Fibroblast of lung (primary cell): ENCODE measurements around the gene NTMT2. TPM values are rescaled to one million over a fixed set of nuclear protein-coding genes. Genes with fewer than 3 reads are reported as not detected.

Experiments
- DNase-seq, 2 donors: peaks; one replicate each; pipeline versions ENCODE4 v3.0.0 to v3.0.0-alpha.2; 2010; ENCODE audit warnings: low read depth in 2 of 2
- H2AFZ ChIP-seq: 2 replicates; pipeline ENCODE4 v1.5.1; 2012; ENCODE audit warnings: low read length, control low read depth, inconsistent platforms
- H3K27ac ChIP-seq: 2 replicates; pipeline ENCODE4 v1.5.1; 2011; ENCODE audit warnings: low read length, control low read depth; ENCODE audit not compliant: insufficient read depth
- H3K27me3 ChIP-seq: 2 replicates; pipeline ENCODE4 v1.5.1; 2011; ENCODE audit warnings: mild to moderate bottlenecking, low read length; ENCODE audit not compliant: control insufficient read depth, insufficient read depth
- H3K36me3 ChIP-seq: 2 replicates; pipeline ENCODE4 v1.5.1; 2011; ENCODE audit warnings: low read length; ENCODE audit not compliant: control insufficient read depth, insufficient read depth
- H3K4me1 ChIP-seq: 2 replicates; pipeline ENCODE4 v1.5.1; 2011; ENCODE audit warnings: low read length; ENCODE audit not compliant: control insufficient read depth, insufficient read depth; ENCODE audit errors: extremely low read depth
- H3K4me2 ChIP-seq: 2 replicates; pipeline ENCODE4 v1.5.1; 2011; ENCODE audit warnings: low read length, control low read depth; ENCODE audit not compliant: insufficient read depth; ENCODE audit errors: extremely low read depth
- H3K4me3 ChIP-seq, 4 experiments: fragments of 200-600 bp in 1 of 4; sonication (generic) in 1 of 4; replicated peaks in 1 of 4; 2 replicates each; pipeline ENCODE4 v1.5.1; 2011 to 2016; ENCODE audit warnings: low read length in 4 of 4, low read depth in 3 of 4, mild to moderate bottlenecking in 3 of 4, control low read depth in 2 of 4, inconsistent platforms in 1 of 4, mixed read lengths in 1 of 4; ENCODE audit not compliant: insufficient read depth in 1 of 4; ENCODE audit errors: control extremely low read depth in 1 of 4
- H3K79me2 ChIP-seq: 2 replicates; pipeline ENCODE4 v1.5.1; 2012; ENCODE audit warnings: mild to moderate bottlenecking, low read length, inconsistent platforms; ENCODE audit not compliant: control insufficient read depth, insufficient read depth
- H3K9ac ChIP-seq: 2 replicates; pipeline ENCODE4 v1.5.1; 2011; ENCODE audit warnings: mild to moderate bottlenecking, low read length, control low read depth; ENCODE audit not compliant: insufficient read depth
- H3K9me3 ChIP-seq: 2 replicates; pipeline ENCODE4 v1.5.1; 2012; ENCODE audit warnings: low read depth, low read length; ENCODE audit not compliant: control insufficient read depth, insufficient read depth
- H4K20me1 ChIP-seq: 2 replicates; pipeline ENCODE4 v1.5.1; 2011; ENCODE audit warnings: low read length; ENCODE audit not compliant: control insufficient read depth, insufficient read depth; ENCODE audit errors: extremely low read depth
- EZH2 ChIP-seq: IDR thresholded peaks from 2 replicates; pipeline ENCODE4 v1.5.1; 2012; ENCODE audit warnings: low read length, control low read depth, mild to moderate bottlenecking; ENCODE audit errors: missing control alignments
- polyA plus RNA-seq, 2 donors: library from polyadenylated mRNA; depleted of rRNA in 1 of 2; stranded (reverse) in 1 of 2; unstranded in 1 of 2; fragments of >200 nt; gene quantifications; 2 replicates each; pipeline ENCODE4 v1.2.1, GENCODE V29; 2011 to 2012; ENCODE audit warnings: missing spikeins in 1 of 2
- total RNA-seq: library from RNA; depleted of rRNA; stranded (reverse); fragments of >200 nt; gene quantifications from 2 replicates; pipeline ENCODE4 v1.2.1, GENCODE V29; 2014
- TF ChIP-seq, protein P1 (sequence below), 2 donors: IDR thresholded peaks in 1 of 2; conservative IDR thresholded peaks in 1 of 2; 1 replicate in 1 of 2; 2 replicates in 1 of 2; pipeline ENCODE4 v1.5.1; 2011 to 2012; ENCODE audit warnings: low read length in 2 of 2, control low read depth in 1 of 2, inconsistent platforms in 1 of 2, low read depth in 1 of 2, mild to moderate bottlenecking in 1 of 2

The NTMT2 gene
- total and polyA plus RNA-seq, 2 donors (not counting 1 experiment from before 2014, with no cell fraction given) = not detected

DNA sequence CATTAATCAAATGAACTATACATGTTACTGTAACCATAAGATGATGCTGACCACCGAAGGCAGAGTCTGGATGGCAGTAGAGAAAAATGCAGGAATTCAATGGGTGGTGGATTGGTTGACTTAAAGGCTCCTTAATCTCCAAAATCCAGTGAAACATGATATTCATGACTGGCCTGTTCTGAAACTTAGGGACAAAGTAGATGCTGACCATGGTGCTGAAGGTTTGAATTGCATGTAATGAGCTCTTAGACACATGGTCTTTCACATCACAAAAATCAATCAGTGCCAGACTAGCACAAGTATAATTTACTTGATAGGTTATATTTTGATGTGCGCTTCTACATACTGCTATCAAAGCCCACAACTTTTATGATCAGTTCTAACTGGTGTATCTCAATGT, 30.9 kb upstream of the NTMT2 start:
- H3K9ac ChIP-seq = no peak overlapping the region
- H3K27me3 ChIP-seq = no peaks in the 10 kb centered on the region
- no peaks in the 10 kb centered on the region for H3K36me3 ChIP-seq
- H3K4me2 ChIP-seq = no peak overlapping the region
- no peak overlapping the region for H3K4me3 ChIP-seq
- H3K27ac ChIP-seq = no peak overlapping the region
- DNase-seq = peak; percentile 39 to 46
- H2AFZ ChIP-seq = no peak overlapping the region
- no peaks in the 10 kb centered on the region for H4K20me1 ChIP-seq
- no peaks in the 10 kb centered on the region for H3K79me2 ChIP-seq
- no peaks in the 10 kb centered on the region for H3K4me1 ChIP-seq
- no peaks in the 10 kb centered on the region for H3K9me3 ChIP-seq
- TF ChIP-seq, protein P1, sequence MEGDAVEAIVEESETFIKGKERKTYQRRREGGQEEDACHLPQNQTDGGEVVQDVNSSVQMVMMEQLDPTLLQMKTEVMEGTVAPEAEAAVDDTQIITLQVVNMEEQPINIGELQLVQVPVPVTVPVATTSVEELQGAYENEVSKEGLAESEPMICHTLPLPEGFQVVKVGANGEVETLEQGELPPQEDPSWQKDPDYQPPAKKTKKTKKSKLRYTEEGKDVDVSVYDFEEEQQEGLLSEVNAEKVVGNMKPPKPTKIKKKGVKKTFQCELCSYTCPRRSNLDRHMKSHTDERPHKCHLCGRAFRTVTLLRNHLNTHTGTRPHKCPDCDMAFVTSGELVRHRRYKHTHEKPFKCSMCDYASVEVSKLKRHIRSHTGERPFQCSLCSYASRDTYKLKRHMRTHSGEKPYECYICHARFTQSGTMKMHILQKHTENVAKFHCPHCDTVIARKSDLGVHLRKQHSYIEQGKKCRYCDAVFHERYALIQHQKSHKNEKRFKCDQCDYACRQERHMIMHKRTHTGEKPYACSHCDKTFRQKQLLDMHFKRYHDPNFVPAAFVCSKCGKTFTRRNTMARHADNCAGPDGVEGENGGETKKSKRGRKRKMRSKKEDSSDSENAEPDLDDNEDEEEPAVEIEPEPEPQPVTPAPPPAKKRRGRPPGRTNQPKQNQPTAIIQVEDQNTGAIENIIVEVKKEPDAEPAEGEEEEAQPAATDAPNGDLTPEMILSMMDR (conservative IDR thresholded peaks at IDR 0.05 in 1 of 2, IDR thresholded peaks at IDR 0.05 in 1 of 2; ENCODE audit: low read depth in 1 of 2, low read length in 2 of 2) = no peak
- no peak for TF ChIP-seq EZH2

DNA sequence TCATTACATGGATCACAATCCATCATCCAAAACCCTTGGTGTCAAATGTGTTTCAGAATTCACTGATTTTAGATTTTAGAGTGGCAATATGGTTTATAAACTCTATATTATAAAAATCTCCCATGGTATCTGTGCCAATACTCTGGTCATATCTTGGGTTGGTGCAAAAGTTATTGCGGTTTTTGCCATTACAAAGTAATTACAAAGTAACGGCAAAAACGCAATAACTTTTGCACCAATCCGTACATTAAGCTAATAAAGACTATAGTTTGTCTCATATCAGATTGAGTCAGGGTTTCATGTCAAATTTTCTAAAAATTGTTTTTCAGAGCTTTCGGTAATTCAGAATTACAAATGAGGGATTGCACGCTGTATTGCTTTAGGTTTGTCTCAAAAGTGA, 23.4 kb upstream of the NTMT2 start:
- H3K27me3 ChIP-seq = no peaks in the 10 kb centered on the region
- H3K36me3 ChIP-seq = no peaks in the 10 kb centered on the region
- H3K9me3 ChIP-seq = no peaks in the 10 kb centered on the region
- no peaks in the 10 kb centered on the region for H4K20me1 ChIP-seq
- no peak overlapping the region for H2AFZ ChIP-seq
- no peak overlapping the region for H3K9ac ChIP-seq
- DNase-seq = no peak
- H3K27ac ChIP-seq = no peak overlapping the region
- no peak for TF ChIP-seq EZH2
- TF ChIP-seq, protein P1 (conservative IDR thresholded peaks at IDR 0.05 in 1 of 2, IDR thresholded peaks at IDR 0.05 in 1 of 2; ENCODE audit: low read depth in 1 of 2, low read length in 2 of 2) = no peak
- no peak overlapping the region for H3K4me2 ChIP-seq
- no peak overlapping the region for H3K4me3 ChIP-seq
- H3K4me1 ChIP-seq = no peaks in the 10 kb centered on the region
- H3K79me2 ChIP-seq = no peaks in the 10 kb centered on the region

DNA sequence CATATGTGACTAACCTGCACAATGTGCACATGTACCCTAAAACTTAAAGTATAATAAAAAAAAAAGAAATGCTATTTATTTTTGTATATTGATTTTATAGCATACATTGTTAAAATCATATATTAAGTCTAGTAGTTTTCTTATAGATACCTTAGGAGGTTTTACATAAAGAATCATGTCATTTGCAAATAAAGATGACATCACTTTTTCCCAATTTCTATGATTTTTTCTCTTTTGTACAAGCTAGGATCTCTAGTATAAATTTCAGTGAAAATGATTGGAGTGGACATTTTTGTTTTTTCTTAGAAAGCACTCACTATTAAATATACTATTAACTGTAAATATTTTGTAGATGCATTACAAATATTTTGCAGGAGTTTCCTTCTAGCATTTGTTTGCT, 20.5 kb upstream of the NTMT2 start:
- H3K9ac ChIP-seq = no peak overlapping the region
- H3K4me1 ChIP-seq = no peaks in the 10 kb centered on the region
- H3K36me3 ChIP-seq = no peaks in the 10 kb centered on the region
- no peak for DNase-seq
- no peak overlapping the region for H3K4me3 ChIP-seq
- no peaks in the 10 kb centered on the region for H4K20me1 ChIP-seq
- H2AFZ ChIP-seq = no peak overlapping the region
- no peaks in the 10 kb centered on the region for H3K9me3 ChIP-seq
- no peaks in the 10 kb centered on the region for H3K79me2 ChIP-seq
- no peaks in the 10 kb centered on the region for H3K27me3 ChIP-seq
- H3K27ac ChIP-seq = no peak overlapping the region
- no peak for TF ChIP-seq EZH2
- TF ChIP-seq, protein P1 (conservative IDR thresholded peaks at IDR 0.05 in 1 of 2, IDR thresholded peaks at IDR 0.05 in 1 of 2; ENCODE audit: low read depth in 1 of 2, low read length in 2 of 2) = no peak
- H3K4me2 ChIP-seq = no peak overlapping the region
